Mesodermal cell (in vitro differentiated cells): ENCODE results near the gene SNX32.

Source experiments
- H3K27ac ChIP-seq: 2 replicates; pipeline ENCODE4 v1.7.0; 2013; ENCODE audit warnings: mild to moderate bottlenecking, low read depth, low read length, moderate library complexity; ENCODE audit not compliant: severe bottlenecking
- H3K36me3 ChIP-seq: 2 replicates; pipeline ENCODE4 v1.7.1; 2013; ENCODE audit warnings: mild to moderate bottlenecking, low read length, moderate library complexity; ENCODE audit not compliant: control insufficient read depth, insufficient read depth
- H3K4me1 ChIP-seq: one replicate; pipeline ENCODE4 v1.7.1; 2013; ENCODE audit warnings: mild to moderate bottlenecking, low read length; ENCODE audit not compliant: insufficient read depth, control insufficient read depth, poor library complexity, severe bottlenecking
- H3K4me3 ChIP-seq: 2 replicates; pipeline ENCODE4 v1.7.0; 2013; ENCODE audit warnings: low read length, control low read depth, mild to moderate bottlenecking; ENCODE audit not compliant: insufficient read depth, poor library complexity, severe bottlenecking; ENCODE audit errors: extremely low read depth
- H3K9me3 ChIP-seq: 2 replicates; pipeline ENCODE4 v1.7.1; 2013; ENCODE audit warnings: mild to moderate bottlenecking, low read length, moderate library complexity; ENCODE audit not compliant: control insufficient read depth
- WGBS, 2 experiments: methylation state at CpG; one replicate each; pipeline ENCODE4 v1.1.5; 2013; ENCODE audit warnings: missing lambda C conversion rate in 2 of 2; ENCODE audit not compliant: insufficient coverage in 2 of 2; 5-methylcytosine and 5-hydroxymethylcytosine counted together

SNX32 gene

DNA sequence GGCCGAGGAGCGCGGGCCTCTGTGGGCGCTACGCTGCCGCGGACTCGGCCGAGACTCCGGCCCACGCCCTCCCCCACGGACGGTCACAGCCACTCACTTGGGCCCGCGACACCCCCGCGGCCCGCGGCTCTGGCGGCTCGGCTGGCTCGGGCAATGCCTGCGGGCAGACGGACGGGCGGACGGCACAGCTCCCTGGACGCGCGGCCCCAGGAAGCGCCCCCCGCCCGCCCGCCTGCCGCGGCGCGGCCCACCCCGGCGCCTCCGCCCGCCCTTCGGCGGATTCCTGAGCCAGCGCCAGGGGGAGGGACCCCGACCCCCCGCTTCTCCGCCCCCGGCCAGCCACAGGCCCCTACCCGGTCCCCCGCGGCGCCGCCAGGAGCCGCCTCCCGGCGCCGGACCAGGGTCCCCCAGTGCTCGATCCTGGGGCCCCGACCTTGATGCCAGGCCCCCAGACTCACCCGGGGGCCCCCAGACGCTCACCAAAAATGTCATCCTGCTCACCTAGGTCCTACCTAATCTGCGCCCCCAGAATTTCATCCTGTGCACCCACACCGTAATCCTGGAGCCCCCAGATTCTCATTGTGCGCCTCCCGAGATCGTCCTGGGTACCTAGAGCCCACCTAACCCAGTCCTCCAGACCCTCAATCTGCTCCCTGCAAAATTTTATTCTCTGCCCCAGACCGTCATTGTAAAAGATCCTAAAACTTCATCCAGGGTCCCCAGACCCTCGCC lies 39.0 kb downstream of the SNX32 start, which contains the start of gene EFEMP2:
EFEMP2 (minus strand) TSS at position 215 of the 732 bp plus-strand sequence. CDS start 446 bp downstream, outside the sequence.
- 1 to 3% methylated on average over 31 to 34 of the region's 69 CpGs for WGBS, 2 experiments
- peaks cover 38% of the 10 kb centered on the region for H3K36me3 ChIP-seq
- H3K27ac ChIP-seq, result peak within 1 kb of the TSS; percentile 45
- peaks cover 18% of the 10 kb centered on the region for H3K4me1 ChIP-seq
- H3K9me3 ChIP-seq, result no peaks in the 10 kb centered on the region
- H3K4me3 ChIP-seq, result peak within 1 kb of the TSS; percentile 58

DNA sequence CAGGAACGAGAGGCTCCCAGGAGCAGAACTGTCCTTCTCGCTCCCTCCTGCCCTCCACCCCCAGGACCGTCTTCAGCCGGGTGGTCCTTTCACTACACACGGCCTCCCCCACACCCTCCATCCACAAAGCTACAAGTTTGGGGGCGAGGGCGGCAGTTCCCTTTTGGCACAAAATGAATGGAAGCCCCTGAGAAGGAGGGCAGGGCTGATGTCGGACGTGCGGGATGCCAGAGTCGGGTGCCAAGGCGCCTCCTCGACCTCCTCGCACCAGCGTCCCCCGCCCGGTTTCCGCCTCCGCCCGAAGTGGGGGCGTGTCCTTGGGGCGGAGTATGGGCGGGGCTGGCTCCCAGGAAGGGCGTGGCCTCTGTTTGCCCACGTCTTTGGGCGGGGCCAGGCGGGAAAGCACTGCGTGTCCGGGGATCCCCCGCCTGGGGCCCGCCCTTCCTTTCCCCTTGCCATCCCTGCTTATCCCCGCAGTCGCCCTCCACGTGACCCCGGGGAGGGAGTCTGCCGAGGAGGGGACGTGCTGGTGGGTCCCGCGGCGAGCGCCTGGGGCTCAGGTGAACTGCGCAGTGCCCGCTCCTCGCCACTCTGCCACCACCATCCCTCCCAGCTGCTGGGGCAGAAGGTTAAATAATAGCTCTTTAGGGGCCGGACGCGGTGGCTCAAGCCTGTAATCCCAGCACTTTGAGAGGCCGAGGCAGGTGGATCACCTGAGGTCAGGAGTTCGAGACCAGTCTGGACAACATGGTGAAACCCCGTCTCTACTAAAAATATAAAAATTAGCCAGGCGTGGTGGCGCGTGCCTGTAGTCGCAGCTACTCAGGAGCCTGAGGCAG lies 39.8 kb downstream of the SNX32 start:
- peaks cover 18% of the 10 kb centered on the region for H3K4me1 ChIP-seq
- H3K9me3 ChIP-seq, result no peaks in the 10 kb centered on the region
- peak overlapping the region; percentile 58 for H3K4me3 ChIP-seq
- H3K36me3 ChIP-seq, result peaks cover 30% of the 10 kb centered on the region
- peak overlapping the region; percentile 45 for H3K27ac ChIP-seq
- WGBS, 2 experiments, result 4 to 13% methylated on average over 32 to 38 of the region's 54 CpGs

DNA sequence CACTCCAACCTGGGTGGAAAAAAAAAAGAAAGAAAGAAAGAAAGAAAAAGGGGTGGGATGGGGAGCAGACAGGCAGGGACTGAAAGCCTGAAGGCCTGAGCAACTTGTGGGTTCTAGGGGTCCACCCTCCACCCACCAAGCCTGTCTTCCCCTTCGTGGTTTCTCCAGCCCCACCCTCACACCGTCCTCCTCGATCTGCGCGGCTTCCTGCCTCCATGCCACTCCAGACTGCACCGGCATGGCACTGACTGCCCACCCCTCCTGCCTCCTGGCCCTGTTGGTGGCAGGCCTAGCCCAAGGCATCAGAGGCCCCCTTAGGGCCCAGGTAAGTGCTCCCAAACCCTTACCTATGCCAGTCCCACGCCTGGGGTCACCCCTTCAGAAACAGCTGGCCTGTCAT lies 45.9 kb downstream of the SNX32 start, which contains the start of gene CTSW:
CTSW (plus strand) TSS at position 221 of the 400 bp plus-strand sequence; CDS start at position 239, 18 bp downstream.
- Histone ChIP-seq H3K9me3 (no peaks in the 10 kb centered on the region), H3K4me1 (no peaks in the 10 kb centered on the region), H3K36me3 (peaks cover 31% of the 10 kb centered on the region), H3K27ac (no peak within 1 kb of the TSS), H3K4me3 (no peak within 1 kb of the TSS)
- 80 to 85% methylated on average over 7 of the region's 7 CpGs for WGBS, 2 experiments

DNA sequence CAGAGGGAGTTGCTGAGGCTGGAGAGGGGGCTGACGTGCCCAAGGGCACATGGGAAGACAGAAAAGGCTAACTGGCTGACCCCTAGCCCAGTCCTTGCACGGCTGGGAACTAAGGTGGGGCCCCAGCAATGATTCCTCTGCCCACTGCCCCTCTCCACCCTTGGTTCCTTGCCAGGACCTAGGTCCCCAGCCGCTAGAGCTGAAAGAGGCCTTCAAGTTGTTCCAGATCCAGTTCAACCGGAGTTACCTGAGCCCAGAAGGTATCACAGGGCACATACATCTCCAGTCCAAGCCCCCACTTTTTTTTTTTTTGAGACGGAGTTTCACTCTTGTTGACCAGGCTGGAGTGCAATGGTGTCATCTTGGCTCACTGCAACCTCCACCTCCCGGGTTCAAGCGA lies 46.3 kb downstream of the SNX32 start:
- no peaks in the 10 kb centered on the region for H3K9me3 ChIP-seq
- H3K36me3 ChIP-seq, result peaks cover 35% of the 10 kb centered on the region
- WGBS, 2 experiments, result 88 to 93% methylated on average over 4 to 7 of the region's 7 CpGs
- no peak overlapping the region for H3K4me3 ChIP-seq
- no peaks in the 10 kb centered on the region for H3K4me1 ChIP-seq
- no peak overlapping the region for H3K27ac ChIP-seq

DNA sequence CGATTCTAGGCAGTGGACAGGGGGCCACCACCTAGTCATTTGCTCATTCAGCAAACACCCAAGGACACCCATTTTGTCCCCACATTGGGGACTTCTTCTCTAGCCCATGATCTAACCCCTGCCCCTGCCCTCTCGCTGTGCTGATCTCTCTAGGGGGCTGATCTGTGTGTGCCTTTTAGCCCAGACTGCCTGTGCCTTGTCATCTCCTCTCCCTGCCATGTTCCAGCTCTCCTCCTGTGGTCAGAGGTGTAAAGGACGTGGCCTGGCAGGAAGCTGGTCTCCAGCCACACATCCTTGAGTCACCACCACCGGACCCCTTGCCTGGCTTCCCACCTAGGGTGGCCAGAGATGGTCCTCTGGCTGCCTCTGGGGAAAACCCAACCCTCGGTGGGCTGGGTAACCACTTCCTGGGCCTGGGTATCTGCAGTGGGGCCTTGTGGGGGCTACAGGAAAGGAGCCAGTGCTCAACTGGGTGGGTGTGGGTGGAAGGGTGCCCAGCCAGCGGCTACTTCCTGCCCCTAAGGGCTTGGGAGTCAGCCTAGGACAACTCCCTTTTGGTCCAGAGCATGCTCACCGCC lies 47.2 kb downstream of the SNX32 start:
- Histone ChIP-seq H3K4me1 (no peaks in the 10 kb centered on the region), H3K9me3 (no peaks in the 10 kb centered on the region), H3K27ac (no peak overlapping the region), H3K36me3 (peaks cover 44% of the 10 kb centered on the region), H3K4me3 (no peak overlapping the region)
- WGBS, 2 experiments, result 96 to 98% methylated on average over 4 to 7 of the region's 7 CpGs

DNA sequence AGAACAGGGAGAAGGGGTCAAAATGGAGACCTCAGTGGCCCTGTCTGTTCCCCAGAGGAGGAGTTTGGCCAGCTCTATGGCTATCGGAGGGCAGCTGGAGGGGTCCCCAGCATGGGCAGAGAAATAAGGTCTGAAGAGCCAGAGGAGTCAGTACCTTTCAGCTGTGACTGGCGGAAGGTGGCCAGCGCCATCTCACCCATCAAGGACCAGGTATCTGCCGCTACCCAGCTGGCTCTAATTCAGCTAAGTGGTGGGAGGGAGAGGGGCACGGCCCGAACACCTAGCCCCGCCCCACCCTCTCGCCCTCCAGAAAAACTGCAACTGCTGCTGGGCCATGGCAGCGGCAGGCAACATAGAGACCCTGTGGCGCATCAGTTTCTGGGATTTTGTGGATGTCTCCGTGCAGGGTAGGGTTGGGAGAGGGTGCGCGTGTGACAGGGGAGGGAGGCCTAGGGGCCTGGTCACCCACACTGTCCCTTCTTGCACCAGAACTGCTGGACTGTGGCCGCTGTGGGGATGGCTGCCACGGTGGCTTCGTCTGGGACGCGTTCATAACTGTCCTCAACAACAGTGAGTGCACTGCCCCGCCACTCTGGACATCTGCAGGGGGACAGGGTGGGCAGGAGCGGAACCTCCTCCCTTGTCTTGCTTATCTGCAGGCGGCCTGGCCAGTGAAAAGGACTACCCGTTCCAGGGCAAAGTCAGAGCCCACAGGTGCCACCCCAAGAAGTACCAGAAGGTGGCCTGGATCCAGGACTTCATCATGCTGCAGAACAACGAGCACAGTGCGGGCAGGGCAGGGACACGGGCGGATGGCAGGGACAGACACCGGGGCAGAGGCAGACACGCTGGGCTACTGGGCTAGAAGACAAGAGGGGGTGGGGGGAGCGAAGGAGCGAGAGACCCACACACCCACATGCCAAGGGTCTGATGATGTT lies 48.6 kb downstream of the SNX32 start:
- Histone ChIP-seq H3K9me3 (no peaks in the 10 kb centered on the region), H3K36me3 (peaks cover 59% of the 10 kb centered on the region), H3K27ac (no peak overlapping the region), H3K4me1 (peaks cover 10% of the 10 kb centered on the region), H3K4me3 (no peak overlapping the region)
- 95 to 96% methylated on average over 24 to 27 of the region's 30 CpGs for WGBS, 2 experiments

DNA sequence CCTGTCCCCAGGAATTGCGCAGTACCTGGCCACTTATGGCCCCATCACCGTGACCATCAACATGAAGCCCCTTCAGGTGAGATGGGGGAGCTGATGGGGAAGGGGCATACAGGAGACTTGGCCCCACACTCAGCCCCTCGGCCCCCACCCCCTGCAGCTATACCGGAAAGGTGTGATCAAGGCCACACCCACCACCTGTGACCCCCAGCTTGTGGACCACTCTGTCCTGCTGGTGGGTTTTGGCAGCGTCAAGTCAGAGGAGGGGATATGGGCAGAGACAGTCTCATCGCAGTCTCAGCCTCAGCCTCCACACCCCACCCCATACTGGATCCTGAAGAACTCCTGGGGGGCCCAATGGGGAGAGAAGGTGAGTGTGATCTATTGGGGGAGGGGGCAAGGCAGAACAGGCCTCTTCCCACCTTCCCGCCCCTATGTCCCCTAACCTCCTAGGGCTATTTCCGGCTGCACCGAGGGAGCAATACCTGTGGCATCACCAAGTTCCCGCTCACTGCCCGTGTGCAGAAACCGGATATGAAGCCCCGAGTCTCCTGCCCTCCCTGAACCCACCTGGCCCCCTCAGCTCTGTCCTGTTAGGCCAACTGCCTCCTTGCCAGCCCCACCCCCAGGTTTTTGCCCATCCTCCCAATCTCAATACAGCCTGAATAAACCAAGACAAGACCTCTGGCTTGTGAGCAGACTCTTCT lies 49.4 kb downstream of the SNX32 start:
- H3K9me3 ChIP-seq, result no peaks in the 10 kb centered on the region
- peaks cover 59% of the 10 kb centered on the region for H3K36me3 ChIP-seq

DNA sequence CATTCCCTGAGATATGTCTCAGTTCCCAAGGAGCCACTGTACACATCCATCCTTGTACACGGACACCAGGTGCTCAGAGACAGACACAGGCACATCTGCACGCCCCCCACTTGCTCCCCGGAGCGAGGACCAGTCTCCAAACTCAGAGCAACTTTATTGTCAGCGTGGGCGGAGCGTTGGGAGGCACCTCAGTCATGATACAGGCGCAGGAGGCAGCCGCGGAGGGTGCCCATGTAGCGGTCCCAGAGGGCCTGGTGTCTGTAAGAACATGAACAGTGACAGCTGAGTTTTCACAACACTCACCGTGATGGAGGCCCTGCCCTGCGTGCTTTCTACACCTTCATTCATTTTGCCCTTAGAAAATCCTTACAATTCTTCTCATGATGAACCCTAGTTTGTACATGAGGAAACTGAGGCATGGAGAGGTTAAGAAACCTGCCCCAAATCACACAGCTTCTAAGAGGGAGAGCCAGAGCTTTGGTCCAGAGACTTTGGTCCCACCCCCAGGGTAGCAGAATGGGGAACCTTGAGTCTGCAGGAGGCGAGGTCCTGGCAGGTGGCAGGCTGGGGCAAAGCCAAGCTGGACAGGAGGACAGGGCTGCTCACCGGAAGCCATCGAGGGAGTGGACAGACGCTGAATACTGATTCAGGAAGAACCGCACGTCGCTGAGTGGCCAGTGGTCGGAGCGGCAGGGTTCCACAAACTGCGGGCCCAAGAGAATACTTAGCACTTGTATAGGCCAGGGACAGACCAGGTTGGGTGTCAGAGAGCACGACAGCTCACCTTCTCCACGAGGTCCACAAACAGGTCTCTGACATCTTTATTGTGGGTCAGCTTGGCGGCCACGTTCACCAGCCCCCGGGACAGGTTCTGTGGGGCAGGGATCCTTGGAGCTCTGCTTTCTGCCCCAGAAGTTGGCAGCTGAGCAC lies 50.3 kb downstream of the SNX32 start:
- H3K9me3 ChIP-seq, result no peaks in the 10 kb centered on the region
- WGBS, 2 experiments, result 93 to 95% methylated on average over 25 to 28 of the region's 28 CpGs
- peaks cover 15% of the 10 kb centered on the region for H3K4me1 ChIP-seq
- no peak overlapping the region for H3K27ac ChIP-seq
- H3K36me3 ChIP-seq, result peaks cover 59% of the 10 kb centered on the region
- H3K4me3 ChIP-seq, result no peak overlapping the region

More for the DNA sequence above, 49.4 kb downstream of the SNX32 start:
- H3K27ac ChIP-seq, result no peak overlapping the region
- H3K4me3 ChIP-seq, result no peak overlapping the region
- WGBS, 2 experiments, result 94 to 98% methylated on average over 6 to 9 of the region's 13 CpGs
- H3K4me1 ChIP-seq, result peaks cover 12% of the 10 kb centered on the region

DNA sequence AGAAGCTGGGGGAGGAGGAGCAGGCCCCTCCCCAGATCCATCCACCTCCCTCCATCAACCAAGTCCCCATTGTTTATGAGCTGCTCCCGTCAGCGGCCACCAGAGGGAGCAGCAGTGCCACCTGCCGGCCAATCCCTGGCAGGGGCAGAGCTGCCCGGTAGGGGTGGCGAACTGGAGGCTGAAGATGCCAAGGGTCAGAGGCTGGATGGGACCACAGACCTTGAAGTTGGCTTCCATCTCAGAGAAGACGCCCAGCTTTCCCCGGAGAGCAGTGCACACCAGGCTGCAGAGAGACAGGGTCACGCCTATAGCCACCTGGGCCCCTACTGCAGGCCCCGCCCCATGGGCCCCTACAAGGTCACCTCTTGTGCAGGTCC lies 50.9 kb downstream of the SNX32 start:
- H3K4me3 ChIP-seq, result no peak overlapping the region
- H3K27ac ChIP-seq, result no peak overlapping the region

More for the DNA sequence above, 50.9 kb downstream of the SNX32 start:
- 30 to 51% methylated on average over 6 to 8 of the region's 9 CpGs for WGBS, 2 experiments
- peaks cover 59% of the 10 kb centered on the region for H3K36me3 ChIP-seq
- no peaks in the 10 kb centered on the region for H3K9me3 ChIP-seq
- peaks cover 22% of the 10 kb centered on the region for H3K4me1 ChIP-seq
